ENCODE measurements around the gene MORN1. TPM values are rescaled to one million over a fixed set of nuclear protein-coding genes. Genes with fewer than 3 reads are reported as not detected.

MORN1 gene
- total and polyA plus RNA-seq, 2 of the 4 experiments (the other 2 are of a cell fraction): 3.0 to 4.2 TPM

- in situ Hi-C loops (cut with MboI; ENCODE audit: low sequenced_read_pairs): no loop called here
- no peak for TF ChIP-seq CEBPB (IDR thresholded peaks at IDR 0.05; ENCODE audit: low read depth, low read length)
- TF ChIP-seq BHLHE40 (IDR thresholded peaks at IDR 0.05; ENCODE audit: low read depth, low read length): no peak
- no peak for TF ChIP-seq RCOR1 (IDR thresholded peaks at IDR 0.05; ENCODE audit: insufficient replicate concordance, low read length)
- TF ChIP-seq CHD1 (IDR thresholded peaks at IDR 0.05; ENCODE audit: low read depth, low read length): no peak
- no peak for TF ChIP-seq POLR2A (IDR thresholded peaks at IDR 0.05; ENCODE audit: low read depth, low read length)
- peak; percentile 87 for TF ChIP-seq MAZ (IDR thresholded peaks at IDR 0.05; ENCODE audit: borderline replicate concordance, low read depth, low read length)
- TF ChIP-seq, protein P1, sequence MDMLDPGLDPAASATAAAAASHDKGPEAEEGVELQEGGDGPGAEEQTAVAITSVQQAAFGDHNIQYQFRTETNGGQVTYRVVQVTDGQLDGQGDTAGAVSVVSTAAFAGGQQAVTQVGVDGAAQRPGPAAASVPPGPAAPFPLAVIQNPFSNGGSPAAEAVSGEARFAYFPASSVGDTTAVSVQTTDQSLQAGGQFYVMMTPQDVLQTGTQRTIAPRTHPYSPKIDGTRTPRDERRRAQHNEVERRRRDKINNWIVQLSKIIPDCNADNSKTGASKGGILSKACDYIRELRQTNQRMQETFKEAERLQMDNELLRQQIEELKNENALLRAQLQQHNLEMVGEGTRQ (IDR thresholded peaks at IDR 0.05; ENCODE audit: low read depth, low read length): no peak
- TF ChIP-seq SMC3 (IDR thresholded peaks at IDR 0.05; ENCODE audit: low read depth, low read length): peak; percentile 99
- TF ChIP-seq ELK1 (IDR thresholded peaks at IDR 0.05; ENCODE audit: borderline replicate concordance, low read depth, low read length): no peak
- no peak for TF ChIP-seq MXI1 (IDR thresholded peaks at IDR 0.05; ENCODE audit: borderline replicate concordance, low read depth, low read length)
- TF ChIP-seq CTCF (conservative IDR thresholded peaks at IDR 0.05; ENCODE audit: low read depth, low read length): peak; percentile 97
- no peak for TF ChIP-seq RFX5 (IDR thresholded peaks at IDR 0.05; ENCODE audit: low read depth, low read length)
- no peak for TF ChIP-seq FOS (IDR thresholded peaks at IDR 0.05; ENCODE audit: low read depth, low read length)
These were observed 9.4 kb downstream of the MORN1 start for GRCh38 chr1:2381741-2382620.

More at GRCh38 chr1:2381741-2382620, 9.4 kb downstream of the MORN1 start:
- Histone ChIP-seq H3K4ac (ENCODE audit: low read depth, low read length) (no peak overlapping the region), H2BK15ac (ENCODE audit: low read depth, low read length) (no peak overlapping the region), H4K5ac (ENCODE audit: low read depth, low read length) (no peak overlapping the region), H3K9ac (ENCODE audit: low read depth, low read length) (no peak overlapping the region), H3K36me3 (ENCODE audit: control insufficient read depth, insufficient read depth, low read length) (0 out of 2 replicates have a peak, but pooled peaks cover 1% of the 10 kb centered on the region), H3K79me1 (ENCODE audit: low read depth in 1 of 2, low read length in 2 of 2) (no peaks in the 10 kb centered on the region), H4K8ac (ENCODE audit: low read depth in 2 of 2, low read length in 2 of 2) (no peak overlapping the region), H3K4me2 (ENCODE audit: low read depth, low read length) (no peak overlapping the region), H3K4me1 (ENCODE audit: control insufficient read depth, insufficient read depth, low read length) (no peaks in the 10 kb centered on the region), H2AK5ac (ENCODE audit: low read depth, low read length) (0 out of 2 replicates have a peak overlapping the region, but pooled peaks have one; percentile 77), H4K20me1 (ENCODE audit: insufficient read depth, low read length) (no peaks in the 10 kb centered on the region; the same call in 1 of the 2 replicates), H3K27me3 (ENCODE audit: control insufficient read depth, insufficient read depth, low read length) (no peaks in the 10 kb centered on the region), H4K91ac (ENCODE audit: insufficient read depth, low read depth, low read length) (no peak overlapping the region), H3K9me3 (ENCODE audit: control insufficient read depth, insufficient read depth, low read length) (no peaks in the 10 kb centered on the region), H2BK5ac (ENCODE audit: low read depth, low read length, poor library complexity, severe bottlenecking) (no peak overlapping the region), H2BK120ac (ENCODE audit: low read depth, low read length) (no peak overlapping the region; the same call in 1 of the 2 replicates), H2AK9ac (replicated peaks; ENCODE audit: low read depth, low read length, poor library complexity) (peak overlapping the region; percentile 86), H3K56ac (ENCODE audit: extremely low read depth, insufficient read depth, low read length) (no peak overlapping the region), H2BK20ac (ENCODE audit: low read depth, low read length) (no peak overlapping the region), H3K18ac (ENCODE audit: low read depth, low read length) (no peak overlapping the region), H3K4me3 (ENCODE audit: insufficient read depth, low read depth, low read length) (no peak overlapping the region), H3K9me1 (ENCODE audit: insufficient read depth, low read length) (no peaks in the 10 kb centered on the region), H2AFZ (replicated peaks; ENCODE audit: low read length, poor library complexity) (peak overlapping the region; percentile 80), H3K27ac (ENCODE audit: insufficient read depth, low read length) (no peak overlapping the region), H3K23ac (ENCODE audit: low read depth, low read length) (no peak overlapping the region), H3K14ac (replicated peaks; ENCODE audit: low read depth, low read length) (no peak overlapping the region)
- CTCF ChIA-PET: interaction anchor here (0.6 to 2.0 kb wide), 12 partner anchors 10 to 207 kb away, joined by 3 to 51 read pairs (median 6); partner anchors contain the start of genes FAAP20, MORN1 and RER1
- intact Hi-C loops (cut with micrococcal nuclease): loop anchor here (1.0 to 5.0 kb wide), 4 partner anchors 70 to 187 kb away; no protein-coding TSS in a partner anchor
- no TSS peak for BruUV-seq (replicated peaks)
- dilution Hi-C loops (cut with HindIII; ENCODE audit: low sequenced_read_pairs, unreplicated experiment): no loop called here
- peak; percentile 99 for ATAC-seq (ENCODE audit: low read depth)
- 88% methylated on average over 5 of the region's 28 CpGs; no CpG with 5 or more reads in 1 of the 2 experiments for WGBS, 2 experiments (ENCODE audit: extremely low coverage in 2 of 2, insufficient read length in 1 of 2)
- POLR2A ChIA-PET (ENCODE audit: unreplicated experiment): interaction anchor here (0.6 to 1.1 kb wide), 4 partner anchors 9 to 187 kb away, joined by 3 to 17 read pairs (median 4); partner anchors contain the start of genes FAAP20, MORN1 and RER1
- DNase-seq: peak; percentile 70

Measured in IMR-90 (cell line).